A549 (cell line): ENCODE data around the gene ALOX15B. TPM values are rescaled to one million over a fixed set of nuclear protein-coding genes. Genes with fewer than 3 reads are reported as not detected.
"Not testable (repeated sequence)": the region's sequence is repeated elsewhere in the genome, so short reads cannot be mapped to it uniquely, and the experiment has no call there.

Experiments
- ATAC-seq, 2 experiments: fragments of 200-7000 bp in 1 of 2; fragments of >200 bp in 1 of 2; cut with Nextera tagmentation in 1 of 2; cut with Tn5 transposase in 1 of 2; 3 replicates each; pipeline versions ENCODE4 v1.8.0 to v1.9.1; 2018 to 2020; ENCODE audit warnings: mild to moderate bottlenecking in 1 of 2, moderate library complexity in 1 of 2
- CTCF ChIA-PET: fragments of 300-600 bp; sonication (Branson Sonifier 250); formaldehyde crosslinking; extraction: SDS; loops from one replicate; lab custom pipeline; 2021; ENCODE audit warnings: antibody characterized with exemption, inconsistent platforms; lab: Yijun Ruan, JAX
- POLR2A ChIA-PET: fragments of 350-600 bp; formaldehyde crosslinking; extraction: SDS; loops from one replicate; lab custom pipeline; 2021; ENCODE audit warnings: antibody characterized with exemption, inconsistent platforms; lab: Yijun Ruan, JAX
- DNase-seq, 2 experiments: peaks; one replicate each; pipeline versions ENCODE4 v3.0.0 to v3.0.0-alpha.2; 2011 to 2016; ENCODE audit warnings: low read depth in 1 of 2, low spot score in 1 of 2
- FAIRE-seq: peaks from 2 replicates; lab custom pipeline; 2011; peaks lifted over from hg19 to GRCh38; lab: Jason Lieb, UNC
- H3K27ac ChIP-seq, 2 experiments: fragments of >200 bp; sonication (Bioruptor Twin); formaldehyde crosslinking; 3 replicates each; pipeline ENCODE4 v1.5.1; 2016 to 2017
- H3K4me1 ChIP-seq: fragments of >200 bp; sonication (Bioruptor Twin); formaldehyde crosslinking; 3 replicates; pipeline ENCODE4 v1.6.1; 2016
- H3K4me2 ChIP-seq: fragments of >200 bp; sonication (Bioruptor Twin); formaldehyde crosslinking; 3 replicates; pipeline ENCODE4 v1.6.1; 2016
- H3K4me3 ChIP-seq: fragments of >200 bp; sonication (Bioruptor Twin); formaldehyde crosslinking; 3 replicates; pipeline ENCODE4 v1.5.1; 2016
- H3K9me3 ChIP-seq: fragments of >200 bp; sonication (Bioruptor Twin); formaldehyde crosslinking; 3 replicates; pipeline ENCODE4 v1.6.1; 2016
- CBX2 ChIP-seq: fragments of 200-600 bp; sonication (generic); IDR thresholded peaks from 2 replicates; pipeline ENCODE4 v1.6.1; 2016; ENCODE audit warnings: low read depth, mild to moderate bottlenecking, borderline replicate concordance
- CTCF ChIP-seq: fragments of >200 bp; sonication (Bioruptor Twin); formaldehyde crosslinking; IDR thresholded peaks from 3 replicates; pipeline ENCODE4 v1.5.1; 2016
- EP300 ChIP-seq, 2 experiments: fragments of >200 bp; sonication (Bioruptor Twin); formaldehyde crosslinking; IDR thresholded peaks; 2 replicates in 1 of 2; 3 replicates in 1 of 2; pipeline ENCODE4 v1.6.1; 2016 to 2017
- GATA3 ChIP-seq: IDR thresholded peaks from 2 replicates; pipeline ENCODE4 v1.6.1; 2012; ENCODE audit warnings: borderline replicate concordance
- HES2 ChIP-seq: fragments of >200 bp; sonication (Bioruptor Twin); formaldehyde crosslinking; IDR thresholded peaks from 2 replicates; pipeline ENCODE4 v1.6.1; 2016
- HMGXB4 ChIP-seq: fragments of 250-450 bp; sonication (Bioruptor Pico); IDR thresholded peaks from 2 replicates; pipeline ENCODE4 v1.5.0; 2021; ENCODE audit warnings: mild to moderate bottlenecking, moderate library complexity, borderline replicate concordance
- JUN ChIP-seq, 2 experiments: fragments of >200 bp; sonication (Bioruptor Twin); formaldehyde crosslinking; IDR thresholded peaks; 2 replicates in 1 of 2; 3 replicates in 1 of 2; pipeline ENCODE4 v1.6.1; 2016 to 2017
- KDM5A ChIP-seq: fragments of 200-600 bp; sonication (generic); IDR thresholded peaks from 2 replicates; pipeline ENCODE4 v1.6.1; 2016; ENCODE audit warnings: antibody characterized with exemption, mild to moderate bottlenecking
- MAZ ChIP-seq: fragments of 150-350 bp; IDR thresholded peaks from 2 replicates; pipeline ENCODE4 v1.6.1; 2014; ENCODE audit warnings: antibody characterized with exemption, low read depth, low read length, borderline replicate concordance
- MYC ChIP-seq: IDR thresholded peaks from 2 replicates; pipeline ENCODE4 v1.6.1; 2012; ENCODE audit warnings: mild to moderate bottlenecking, inconsistent platforms, low read length, improper control_type of control experiment, borderline replicate concordance
- NFE2L2 ChIP-seq: fragments of 150-350 bp; conservative IDR thresholded peaks from 2 replicates; pipeline ENCODE4 v1.6.1; 2014; ENCODE audit warnings: low read length
- NR3C1 ChIP-seq: fragments of >200 bp; sonication (Bioruptor Twin); formaldehyde crosslinking; IDR thresholded peaks from 3 replicates; pipeline ENCODE4 v1.6.1; 2017
- PBX3 ChIP-seq: IDR thresholded peaks from 2 replicates; pipeline ENCODE4 v1.6.1; 2012
- POLR2A ChIP-seq: IDR thresholded peaks from 2 replicates; pipeline ENCODE4 v1.6.1; 2012; ENCODE audit warnings: mild to moderate bottlenecking, low read length
- POLR2AphosphoS2 ChIP-seq: conservative IDR thresholded peaks from 2 replicates; pipeline ENCODE4 v1.6.1; 2012; ENCODE audit warnings: low read length, improper control_type of control experiment, inconsistent platforms
- RAD21 ChIP-seq, 2 experiments: fragments of >200 bp in 1 of 2; sonication (Bioruptor Twin) in 1 of 2; formaldehyde crosslinking in 1 of 2; IDR thresholded peaks in 1 of 2; conservative IDR thresholded peaks in 1 of 2; 2 replicates in 1 of 2; 3 replicates in 1 of 2; pipeline ENCODE4 v1.6.1; 2012 to 2018; ENCODE audit warnings: inconsistent platforms in 1 of 2
- REST ChIP-seq: fragments of 200-600 bp; sonication (generic); IDR thresholded peaks from 2 replicates; pipeline ENCODE4 v1.6.1; 2016; ENCODE audit warnings: antibody characterized with exemption, mild to moderate bottlenecking, moderate library complexity
- SREBF2 ChIP-seq: fragments of 450-650 bp; IDR thresholded peaks from 2 replicates; pipeline ENCODE4 v1.6.1; 2014; ENCODE audit warnings: mild to moderate bottlenecking, moderate library complexity
- USF2 ChIP-seq: fragments of 450-650 bp; IDR thresholded peaks from 2 replicates; pipeline ENCODE4 v1.6.1; 2014; ENCODE audit warnings: antibody characterized with exemption
- ZC3H11A ChIP-seq: fragments of 450-650 bp; IDR thresholded peaks from 2 replicates; pipeline ENCODE4 v1.6.1; 2014; ENCODE audit warnings: antibody characterized with exemption, mild to moderate bottlenecking
- ZSCAN20 ChIP-seq: fragments of 250-450 bp; sonication (Bioruptor Pico); IDR thresholded peaks from 2 replicates; pipeline ENCODE4 v1.8.0; 2022; ENCODE audit warnings: mild to moderate bottlenecking, moderate library complexity
- WGBS: methylation state at CpG from one replicate; pipeline ENCODE4 v1.1.6; 2017; ENCODE audit errors: missing lambda C conversion rate; 5-methylcytosine and 5-hydroxymethylcytosine counted together
- polyA plus RNA-seq, 4 experiments: library from polyadenylated mRNA; depleted of rRNA in 3 of 4; stranded (reverse); fragments of >200 nt; fragmentation: RNase III in 1 of 4; extraction: RNeasy Plus Mini Kit Qiagen cat#74134 plus additional on column Dnase treatment in 1 of 4; gene quantifications; 2 replicates in 3 of 4; 3 replicates in 1 of 4; pipeline ENCODE4 v1.2.3, GENCODE V29; 2011 to 2017

ALOX15B gene
- polyA plus RNA-seq, 2 of the 4 experiments (the other 2 are of a cell fraction), result not detected

- TF ChIP-seq USF2, result no peak
- TF ChIP-seq HES2, result no peak
- no peak for TF ChIP-seq NFE2L2
- TF ChIP-seq ZC3H11A, result no peak
- no peak for TF ChIP-seq GATA3
- TF ChIP-seq HMGXB4 (CRISPR knock-in tag), result no peak
- TF ChIP-seq MYC, result no peak
- no peak for TF ChIP-seq SREBF2
- peak; percentile 89 for TF ChIP-seq RAD21 (conservative IDR thresholded peaks at IDR 0.05 in 1 of 2, IDR thresholded peaks at IDR 0.05 in 1 of 2)
- TF ChIP-seq CTCF, result peak; percentile 92
- TF ChIP-seq JUN (IDR thresholded peaks at IDR 0.05), result no peak
- no peak for TF ChIP-seq PBX3
- no peak for TF ChIP-seq MAZ
- TF ChIP-seq ZSCAN20 (CRISPR knock-in tag), result no peak
- no peak for TF ChIP-seq POLR2AphosphoS2
- TF ChIP-seq POLR2A, result no peak
- peak; percentile 59 for TF ChIP-seq REST
- TF ChIP-seq KDM5A, result no peak
- no peak for TF ChIP-seq NR3C1
- TF ChIP-seq CBX2, result no peak
- no peak for TF ChIP-seq EP300 (IDR thresholded peaks at IDR 0.05)
Observed at GRCh38 chr17:8060274-8060673, 21.4 kb downstream of the ALOX15B start (continued).

GRCh38 chr17:8061851-8062250 is 23.0 kb downstream of the ALOX15B start:
- not testable (repeated sequence) for H3K4me1 ChIP-seq, H3K4me2 ChIP-seq, DNase-seq, H3K9me3 ChIP-seq, H3K27ac ChIP-seq, ATAC-seq, H3K4me3 ChIP-seq, FAIRE-seq
- CTCF ChIA-PET, result interaction anchor here (0.7 to 13.8 kb wide), 20 partner anchors 8 to 833 kb away, joined by 3 to 682 read pairs (median 10); partner anchors contain the start of genes ALOX12B, ALOX15B, ALOXE3 and RNF227
- WGBS, result 51% methylated on average over 8 of the region's 8 CpGs
- POLR2A ChIA-PET, result interaction anchor here (1.4 kb wide), 1 partner anchor 12 kb away, joined by 4 read pairs; no protein-coding TSS in a partner anchor
